T-helper 2 cell treated with Interferon-gamma antibody and Interleukin-4, amounts not matched to agents 5 μg/mL and 100 μg/mL, for 36 hours (primary cell): ENCODE measurements around the gene SH3BP1.

ENCODE experiments used
- DNase-seq: peaks from one replicate; pipeline ENCODE4 v3.0.0; 2021; ENCODE audit warnings: low spot score
- H3K27ac Mint-ChIP-seq: one replicate; pipeline ENCODE4 v1.8.0; 2021; ENCODE audit warnings: mild to moderate bottlenecking, mixed read lengths
- H3K27me3 Mint-ChIP-seq: one replicate; pipeline ENCODE4 v1.8.0; 2021; ENCODE audit warnings: low read depth, mixed read lengths
- H3K36me3 Mint-ChIP-seq: one replicate; pipeline ENCODE4 v1.8.0; 2021; ENCODE audit warnings: low read depth, mixed read lengths
- H3K4me1 Mint-ChIP-seq: one replicate; pipeline ENCODE4 v1.8.0; 2021; ENCODE audit warnings: low read depth, mixed read lengths
- H3K4me3 Mint-ChIP-seq: one replicate; pipeline ENCODE4 v1.8.0; 2022; ENCODE audit warnings: mild to moderate bottlenecking, moderate library complexity, mixed read lengths
- H3K9me3 Mint-ChIP-seq: one replicate; pipeline ENCODE4 v1.8.0; 2021; ENCODE audit warnings: mixed read lengths

SH3BP1 gene

DNA sequence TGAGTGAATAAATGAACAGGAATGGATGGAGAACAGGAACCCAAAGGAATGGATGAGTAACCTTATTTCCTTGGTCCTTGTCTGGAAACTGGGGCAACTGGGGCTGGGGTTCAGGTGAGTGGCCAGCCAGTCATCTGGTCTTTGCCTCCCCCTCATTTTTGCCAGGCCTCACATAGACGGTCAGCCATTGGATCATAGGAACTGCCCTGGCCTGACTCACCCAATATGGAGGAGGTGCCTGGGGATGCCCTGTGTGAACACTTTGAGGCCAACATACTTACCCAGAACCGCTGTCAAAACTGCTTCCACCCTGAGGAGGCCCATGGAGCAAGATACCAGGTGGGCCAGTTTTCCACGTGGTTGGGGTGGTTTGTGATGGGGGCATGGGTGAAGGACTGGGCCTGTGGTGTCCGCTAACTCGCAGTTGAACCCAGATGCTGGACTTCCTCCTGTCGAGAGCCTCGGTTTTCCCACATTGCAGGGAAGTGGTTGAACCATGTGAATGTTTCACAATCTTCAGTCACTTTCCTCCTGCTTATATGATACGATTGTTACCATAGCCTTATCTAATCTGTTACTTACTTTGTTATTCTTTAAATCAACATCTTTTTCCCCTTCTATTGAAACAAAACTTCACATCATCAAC, 61.8 kb downstream of the SH3BP1 start:
- Mint-ChIP-seq H3K27me3 (no peaks in the 10 kb centered on the region), H3K27ac (no peak overlapping the region), H3K4me1 (peaks cover 7% of the 10 kb centered on the region), H3K9me3 (no peaks in the 10 kb centered on the region), H3K36me3 (no peaks in the 10 kb centered on the region), H3K4me3 (no peak overlapping the region)
- DNase-seq, result no peak

DNA sequence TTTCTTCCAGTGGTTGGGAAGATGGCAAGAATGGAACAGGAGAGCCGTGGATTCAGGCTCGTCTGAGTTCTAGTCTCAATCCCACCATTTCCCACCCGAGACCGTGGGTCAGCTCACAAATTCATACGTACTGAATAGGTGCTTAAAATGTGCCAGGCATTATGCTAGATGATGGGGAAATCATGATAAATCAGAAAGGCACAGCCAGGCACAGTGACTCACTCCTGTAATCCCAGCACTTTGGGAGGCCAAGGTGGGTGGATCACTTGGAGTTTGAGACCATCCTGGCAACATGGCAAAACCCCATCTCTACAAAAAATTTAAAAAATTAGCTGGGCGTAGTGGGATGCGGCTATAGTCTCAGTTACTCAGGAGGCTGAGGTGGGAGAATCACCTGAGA, 64.4 kb downstream of the SH3BP1 start:
- no peak for DNase-seq
- Mint-ChIP-seq H3K27ac (no peak overlapping the region), H3K4me3 (no peak overlapping the region), H3K9me3 (no peaks in the 10 kb centered on the region), H3K36me3 (no peaks in the 10 kb centered on the region), H3K27me3 (no peaks in the 10 kb centered on the region), H3K4me1 (no peaks in the 10 kb centered on the region)

DNA sequence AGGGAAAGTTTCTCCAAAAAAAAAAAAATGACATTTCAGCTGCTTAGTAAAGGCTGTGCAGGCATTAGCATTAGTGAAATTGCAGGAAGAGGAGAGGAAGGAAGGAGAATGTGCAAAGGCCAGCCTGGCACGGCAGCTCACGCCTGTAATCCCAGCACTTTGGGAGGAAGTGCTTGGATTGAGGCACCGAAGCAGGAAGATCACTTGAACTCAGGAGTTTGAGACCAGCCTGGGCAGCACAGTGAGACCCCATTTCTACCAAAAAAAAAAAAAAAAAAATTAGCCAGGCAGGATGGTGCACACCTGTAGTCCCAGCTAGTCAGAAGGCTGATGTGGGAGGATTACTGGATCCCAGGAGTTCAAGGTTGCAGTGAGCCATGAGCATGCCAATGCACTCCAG, 65.2 kb downstream of the SH3BP1 start:
- H3K27me3 Mint-ChIP-seq, result no peaks in the 10 kb centered on the region
- no peak overlapping the region for H3K27ac Mint-ChIP-seq
- H3K36me3 Mint-ChIP-seq, result no peaks in the 10 kb centered on the region
- no peak overlapping the region for H3K4me3 Mint-ChIP-seq
- no peak for DNase-seq
- no peaks in the 10 kb centered on the region for H3K9me3 Mint-ChIP-seq
- H3K4me1 Mint-ChIP-seq, result no peaks in the 10 kb centered on the region

- no peak for DNase-seq
- no peaks in the 10 kb centered on the region for H3K36me3 Mint-ChIP-seq
- no peaks in the 10 kb centered on the region for H3K4me1 Mint-ChIP-seq
- H3K4me3 Mint-ChIP-seq, result no peak overlapping the region
- H3K9me3 Mint-ChIP-seq, result no peaks in the 10 kb centered on the region
- no peaks in the 10 kb centered on the region for H3K27me3 Mint-ChIP-seq
- no peak overlapping the region for H3K27ac Mint-ChIP-seq
Measured at GRCh38 chr22:37705205-37705604, 65.7 kb downstream of the SH3BP1 start.
